Ramos (cell line): ENCODE measurements around the gene DMRT1.
"Not testable (repeated sequence)": the region's sequence is repeated elsewhere in the genome, so short reads cannot be mapped to it uniquely, and the experiment has no call there.

Source experiments
- in situ Hi-C: fragments of 300-500 bp; cut with MboI; formaldehyde crosslinking; loops from one replicate; pipeline ENCODE4 v1.14.3; 2022; ENCODE audit warnings: low sequenced_read_pairs; ENCODE audit not compliant: unreplicated experiment

The DMRT1 gene

DNA sequence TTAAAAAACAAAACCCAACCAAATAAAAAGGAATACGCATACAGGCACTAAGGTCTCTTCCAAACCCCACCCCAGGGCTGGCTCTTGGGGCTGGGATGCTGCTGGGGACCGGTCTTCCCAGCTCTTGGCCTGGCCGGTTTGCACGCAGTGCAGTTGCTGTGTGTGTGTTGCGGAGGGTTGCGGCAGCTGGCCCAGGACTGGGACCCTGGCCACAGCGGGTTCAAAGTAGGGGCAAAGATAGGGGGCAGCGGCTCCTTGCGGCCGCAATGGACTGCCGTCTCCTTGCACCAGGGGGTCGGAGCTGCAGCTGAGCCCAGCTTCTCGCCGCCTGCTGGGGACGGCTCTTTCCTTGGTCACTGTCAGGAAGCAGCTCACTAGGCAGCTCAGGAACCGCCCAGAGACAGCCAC, 140.0 kb downstream of the DMRT1 start:
- in situ Hi-C loops: no loop called here

DNA sequence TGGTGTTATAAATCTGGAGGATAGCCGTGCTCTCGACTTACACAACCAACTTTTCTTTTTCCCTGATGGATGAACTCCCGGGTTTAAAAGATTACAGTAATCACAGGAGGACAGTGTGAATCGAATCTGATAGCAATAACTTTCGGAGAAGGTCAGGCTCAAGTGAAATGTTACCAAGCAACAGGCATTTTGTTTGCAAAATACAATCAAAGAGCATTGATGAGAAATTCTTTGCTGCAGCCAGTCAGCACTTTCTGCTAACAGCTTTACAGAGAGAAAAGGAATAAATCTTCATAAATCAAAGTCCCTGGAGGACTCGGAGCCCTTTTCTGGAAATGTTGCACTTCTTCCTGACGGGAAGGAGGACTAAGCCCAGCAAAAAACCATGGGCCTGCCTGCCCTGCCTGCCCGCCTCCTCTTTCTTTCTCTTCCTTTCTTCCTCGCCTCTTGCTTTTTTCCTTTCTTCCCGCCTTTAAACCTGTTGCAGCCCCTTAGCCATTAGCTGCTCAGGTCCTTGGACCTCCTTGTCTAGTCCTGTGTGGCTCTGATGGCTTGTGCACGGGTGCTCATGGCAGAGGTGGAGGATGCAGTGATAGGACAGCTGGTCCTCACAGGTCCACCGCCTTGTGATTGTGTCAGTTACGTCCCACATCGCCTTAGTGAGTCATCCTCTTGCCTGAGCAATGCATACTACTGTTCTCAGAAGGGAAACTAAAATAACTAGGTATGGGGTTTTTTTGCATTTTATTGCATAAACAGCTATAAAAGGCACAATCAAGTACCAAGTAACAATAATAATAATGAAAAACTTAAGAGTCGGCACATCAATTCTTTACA, 141.1 kb downstream of the DMRT1 start:
- in situ Hi-C loops: no loop called here

DNA sequence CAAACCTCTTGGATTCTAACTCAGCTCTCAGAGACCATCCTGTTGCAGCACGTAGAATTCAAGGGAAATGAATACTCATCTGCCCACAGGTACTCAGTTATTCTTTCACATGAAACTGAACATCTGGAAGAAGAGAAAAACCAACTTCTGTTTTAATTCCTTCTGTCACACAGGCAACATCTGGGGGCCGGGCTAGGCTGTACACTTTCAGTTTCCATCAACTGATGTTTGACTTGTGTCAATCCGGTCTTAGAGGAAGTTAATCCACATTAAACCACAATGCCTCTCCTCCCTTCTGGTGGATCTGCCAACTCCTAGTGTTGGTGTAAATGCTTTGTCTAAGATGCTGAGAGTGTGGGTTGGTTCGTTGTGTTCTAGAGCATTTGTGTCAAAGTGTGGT, 152.5 kb downstream of the DMRT1 start:
- in situ Hi-C loops: no loop called here

DNA sequence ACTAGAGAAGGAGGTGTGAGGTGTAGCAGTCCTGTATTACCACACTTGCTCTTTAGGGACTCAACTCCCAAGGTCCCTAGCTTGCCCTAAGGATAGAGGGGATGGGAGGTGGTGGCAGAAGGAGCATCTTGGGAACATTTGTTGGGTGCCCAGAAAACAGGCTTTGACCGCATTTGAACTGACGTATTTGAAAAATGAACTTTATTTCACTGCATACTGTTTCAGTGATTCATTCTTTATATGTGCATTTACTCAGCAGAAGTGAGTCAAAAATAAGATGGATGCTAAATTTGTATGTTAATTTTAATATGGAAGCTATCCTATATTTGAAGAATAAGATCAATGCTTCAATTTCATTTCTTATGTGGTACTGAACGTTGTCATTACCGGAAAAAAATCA, 153.7 kb downstream of the DMRT1 start:
- in situ Hi-C loops: no loop called here

DNA sequence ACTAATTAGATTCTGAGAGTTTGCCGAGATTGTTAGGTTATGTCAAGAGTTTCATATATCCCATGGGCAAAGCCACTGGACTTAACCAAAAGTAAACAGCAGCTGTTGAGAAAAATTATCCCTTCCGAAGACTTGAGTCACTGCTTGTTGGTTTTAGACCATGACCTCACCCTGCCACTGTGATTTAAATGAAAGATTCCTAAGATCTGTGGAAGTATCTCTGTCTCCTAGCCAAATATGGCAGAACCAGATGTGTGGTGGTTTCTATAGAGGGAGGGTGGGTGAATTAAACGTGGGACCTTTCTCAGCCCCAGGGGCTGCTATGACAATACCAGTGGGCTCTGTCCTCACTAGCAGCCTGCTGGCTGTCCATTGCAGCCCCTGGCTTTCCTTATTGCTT, 154.3 kb downstream of the DMRT1 start:
- in situ Hi-C loops: no loop called here

DNA sequence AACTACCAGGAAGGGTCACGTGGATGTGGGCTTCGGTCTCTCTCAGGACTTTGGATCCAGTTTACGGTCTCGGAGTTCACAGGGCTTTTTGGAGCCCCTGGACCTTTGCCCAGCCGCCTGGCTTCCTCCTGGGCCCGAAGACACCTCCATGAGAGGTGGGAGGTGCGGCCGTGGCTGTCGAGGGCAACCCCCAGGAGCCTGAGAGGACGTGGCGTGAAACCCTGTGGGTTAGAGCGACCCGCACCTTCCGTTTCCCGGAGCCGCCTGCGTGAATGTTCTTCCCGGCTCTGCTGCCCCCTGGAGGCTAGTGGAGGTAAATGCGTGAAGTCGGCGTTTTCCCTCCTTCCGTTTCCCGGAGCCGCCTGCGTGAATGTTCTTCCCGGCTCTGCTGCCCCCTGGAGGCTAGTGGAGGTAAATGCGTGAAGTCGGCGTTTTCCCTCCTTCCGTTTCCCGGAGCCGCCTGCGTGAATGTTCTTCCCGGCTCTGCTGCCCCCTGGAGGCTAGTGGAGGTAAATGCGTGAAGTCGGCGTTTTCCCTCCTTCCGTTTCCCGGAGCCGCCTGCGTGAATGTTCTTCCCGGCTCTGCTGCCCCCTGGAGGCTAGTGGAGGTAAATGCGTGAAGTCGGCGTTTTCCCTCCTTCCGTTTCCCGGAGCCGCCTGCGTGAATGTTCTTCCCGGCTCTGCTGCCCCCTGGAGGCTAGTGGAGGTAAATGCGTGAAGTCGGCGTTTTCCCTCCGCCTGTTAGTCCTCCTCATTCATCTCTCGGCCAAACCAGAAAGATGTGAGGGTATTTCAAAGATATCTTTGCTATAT, 157.0 kb downstream of the DMRT1 start:
- in situ Hi-C loops: not testable (repeated sequence)

DNA sequence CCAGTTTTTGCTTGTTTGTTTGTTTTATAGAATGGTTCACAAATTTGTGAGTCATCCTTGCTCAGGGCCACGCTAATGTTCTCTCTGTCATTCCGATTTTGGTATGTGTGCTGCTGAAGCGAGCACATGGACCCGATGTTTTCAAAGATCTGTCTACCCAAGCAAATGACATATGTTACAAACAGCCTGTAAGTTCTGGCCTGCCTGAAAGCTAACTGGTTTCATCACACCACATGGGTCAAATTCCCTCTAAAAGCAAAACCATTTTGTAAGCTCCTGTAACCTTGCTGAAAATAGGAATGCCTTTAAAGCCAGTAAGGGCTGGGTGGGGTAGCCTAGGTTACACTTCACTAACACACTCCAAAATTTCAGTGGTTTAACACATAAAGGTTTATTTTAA, 160.3 kb downstream of the DMRT1 start:
- in situ Hi-C loops: loop anchor here (5.0 to 25.0 kb wide), 2 partner anchors 110 to 390 kb away; no protein-coding TSS in a partner anchor

DNA sequence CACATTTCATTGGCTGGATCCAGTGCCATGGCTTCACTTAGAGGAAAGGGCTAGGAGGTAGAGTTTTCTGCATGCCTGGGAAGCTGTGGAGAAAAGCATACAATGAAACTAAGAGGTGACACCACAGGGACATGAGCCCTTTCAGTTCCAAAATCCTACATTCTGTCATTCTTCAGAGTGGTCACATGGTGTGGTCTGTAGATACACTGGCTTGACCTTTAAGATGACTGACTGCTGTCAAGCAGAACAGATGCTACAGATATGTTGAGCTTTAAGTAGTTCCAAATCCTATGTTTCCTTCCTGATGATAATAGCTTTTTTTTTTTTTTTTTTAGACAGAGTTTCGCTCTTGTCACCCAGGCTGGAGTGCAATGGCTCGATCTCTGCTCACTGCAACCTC, 161.2 kb downstream of the DMRT1 start:
- in situ Hi-C loops: loop anchor here (5.0 to 25.0 kb wide), 2 partner anchors 110 to 390 kb away; no protein-coding TSS in a partner anchor

DNA sequence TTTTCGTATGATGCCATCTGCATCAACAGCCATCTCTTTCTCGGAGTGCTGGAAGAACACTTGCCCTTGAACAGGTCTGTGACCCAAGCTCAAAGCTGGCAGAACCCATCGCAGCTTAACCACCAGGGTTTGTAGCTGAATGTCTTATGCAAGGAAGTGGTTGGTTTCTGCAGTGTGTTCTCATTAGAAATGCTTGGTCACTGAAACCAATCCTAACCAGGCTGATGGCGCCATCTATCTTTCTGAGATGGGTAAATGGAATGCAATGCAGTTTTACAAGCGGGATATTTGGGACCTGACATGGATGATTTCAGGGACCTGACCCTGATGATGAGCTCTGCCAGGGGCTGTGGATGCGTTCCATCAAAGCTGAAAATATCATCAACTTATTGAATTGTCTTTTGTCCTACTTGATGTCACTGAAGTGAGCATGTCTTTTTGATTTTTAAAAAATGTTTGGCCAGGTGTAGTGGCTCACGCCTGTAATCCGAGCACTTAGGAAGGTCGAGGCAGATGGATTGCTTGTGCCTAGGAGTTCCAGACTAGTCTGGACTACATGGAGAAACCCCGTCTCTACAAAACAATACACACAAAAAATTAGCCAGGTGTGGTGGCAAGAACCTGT, 163.7 kb downstream of the DMRT1 start:
- in situ Hi-C loops: loop anchor here (25.0 kb wide), 1 partner anchor 393 kb away; no protein-coding TSS in a partner anchor

DNA sequence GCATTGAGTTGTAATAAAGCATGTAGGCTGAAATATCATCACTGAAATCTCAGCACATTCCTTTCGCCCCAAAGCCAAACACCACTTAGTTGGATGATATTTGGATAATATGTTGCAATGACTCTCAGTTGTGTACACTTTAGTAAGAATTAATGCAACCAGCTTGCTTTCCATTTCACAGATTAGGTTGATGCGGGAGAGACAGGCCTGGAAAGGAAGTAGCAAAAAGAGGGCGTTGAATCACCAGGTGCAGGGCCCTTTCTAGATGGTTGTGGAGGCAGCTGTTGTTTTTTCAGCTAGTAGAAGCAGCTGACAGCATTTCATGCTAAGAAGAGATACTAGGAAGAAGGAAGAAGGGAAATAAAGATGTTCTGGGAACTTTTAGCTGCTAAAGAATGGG, 165.8 kb downstream of the DMRT1 start:
- in situ Hi-C loops: loop anchor here (25.0 kb wide), 1 partner anchor 395 kb away; no protein-coding TSS in a partner anchor

DNA sequence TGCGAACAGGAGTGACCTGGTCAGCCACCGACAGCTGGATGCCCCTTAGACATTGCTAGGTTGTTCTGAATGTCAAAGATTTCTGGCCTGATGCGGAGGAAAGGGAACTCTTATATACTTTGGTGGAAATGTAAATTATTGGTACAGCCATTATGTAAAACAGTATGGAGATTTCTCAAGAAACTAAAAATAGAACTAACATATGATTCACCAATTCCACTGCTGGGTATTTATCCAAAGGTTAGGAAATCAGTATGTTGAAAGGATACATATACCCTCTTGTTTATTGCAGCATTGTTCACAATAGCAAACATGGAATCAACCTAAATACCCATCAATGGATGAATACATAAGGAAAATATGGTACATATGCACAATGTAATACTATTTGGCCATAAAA, 166.7 kb downstream of the DMRT1 start:
- in situ Hi-C loops: loop anchor here (25.0 kb wide), 1 partner anchor 396 kb away; no protein-coding TSS in a partner anchor

DNA sequence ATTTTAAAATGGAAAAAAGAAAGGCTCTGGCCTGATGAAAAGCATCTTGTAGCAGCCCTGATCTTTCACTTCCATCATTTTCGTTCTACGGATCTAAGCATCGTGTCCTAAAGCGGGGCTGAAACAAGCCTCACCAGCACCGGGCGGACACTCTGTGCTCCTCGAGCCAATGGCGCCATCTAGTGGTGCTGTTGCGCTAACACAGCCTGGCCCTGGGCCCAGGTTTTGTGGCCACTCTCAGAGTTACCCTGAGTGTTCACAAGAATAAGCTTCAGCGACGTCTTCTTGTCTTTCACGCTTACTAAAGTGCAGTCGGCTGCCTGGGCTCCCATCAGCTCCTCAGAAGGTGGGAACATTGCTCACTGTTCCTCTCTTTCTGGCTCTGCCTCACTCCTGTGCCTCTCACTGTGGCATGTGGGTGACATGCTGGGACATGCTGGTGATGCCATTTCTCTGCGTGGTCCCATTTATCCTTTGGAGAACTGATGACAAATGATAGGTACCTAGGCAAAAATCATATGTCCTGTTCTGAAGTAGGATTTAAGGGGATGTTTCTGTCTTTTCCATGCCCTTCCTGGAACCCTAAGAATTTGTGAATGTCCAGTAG, 167.7 kb downstream of the DMRT1 start:
- in situ Hi-C loops: loop anchor here (25.0 kb wide), 1 partner anchor 397 kb away; no protein-coding TSS in a partner anchor

DNA sequence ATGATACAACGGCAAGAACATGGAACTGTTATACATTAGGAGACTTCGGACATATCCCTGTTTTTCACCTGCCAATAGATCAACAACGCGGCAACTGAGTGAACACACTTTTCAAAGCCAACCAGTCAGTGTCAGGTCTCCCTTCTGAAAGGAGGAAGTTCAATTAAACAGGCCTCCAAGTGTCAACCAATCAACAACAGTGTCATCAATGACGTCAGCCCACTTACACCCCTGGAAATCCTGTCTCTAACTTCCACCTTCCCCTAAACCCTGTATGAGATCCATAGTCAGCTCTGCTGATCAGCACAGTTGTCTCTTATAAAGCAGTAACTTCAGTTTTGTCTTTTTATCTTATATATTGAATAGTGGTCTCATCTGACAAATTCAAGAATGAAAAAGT, 171.5 kb downstream of the DMRT1 start:
- in situ Hi-C loops: loop anchor here (25.0 kb wide), 1 partner anchor 401 kb away; no protein-coding TSS in a partner anchor

DNA sequence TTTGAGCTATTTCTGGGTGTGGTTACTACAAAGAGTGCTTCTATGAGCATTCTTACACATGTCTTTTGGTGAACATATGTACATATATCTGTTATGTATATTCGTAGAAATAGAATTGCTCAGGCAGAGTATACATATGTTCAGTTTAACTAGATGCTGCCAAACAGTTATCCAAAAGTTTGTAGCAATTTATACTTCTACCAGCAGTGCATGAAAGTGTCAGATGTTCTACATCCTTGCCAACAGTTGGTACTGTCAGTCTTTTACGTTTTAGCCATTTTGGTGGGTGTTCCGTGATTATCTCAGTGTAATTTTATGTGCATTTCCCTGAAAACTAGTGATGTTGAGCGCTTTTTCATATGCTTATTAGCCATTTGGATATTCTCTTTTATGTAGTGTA, 172.7 kb downstream of the DMRT1 start:
- in situ Hi-C loops: loop anchor here (25.0 kb wide), 1 partner anchor 402 kb away; no protein-coding TSS in a partner anchor

DNA sequence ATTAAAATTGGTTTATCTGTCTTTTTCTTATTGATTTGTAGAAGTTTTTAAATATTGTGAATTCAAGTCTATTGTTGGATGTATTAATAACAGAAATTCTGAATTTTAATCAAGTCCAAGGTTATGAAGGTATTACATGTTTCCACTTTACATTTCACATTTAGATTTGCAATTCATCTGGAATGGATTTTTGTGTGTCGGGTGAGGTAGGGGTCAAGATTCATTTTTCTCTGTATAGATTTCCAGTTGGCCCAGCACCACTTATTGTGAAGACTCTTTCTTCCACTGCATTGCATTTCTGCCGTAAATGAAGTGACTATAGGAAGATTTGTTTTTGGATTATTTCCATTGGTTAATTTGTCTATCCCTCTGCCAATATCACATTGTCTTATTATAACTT, 173.1 kb downstream of the DMRT1 start:
- in situ Hi-C loops: loop anchor here (25.0 kb wide), 1 partner anchor 402 kb away; no protein-coding TSS in a partner anchor

DNA sequence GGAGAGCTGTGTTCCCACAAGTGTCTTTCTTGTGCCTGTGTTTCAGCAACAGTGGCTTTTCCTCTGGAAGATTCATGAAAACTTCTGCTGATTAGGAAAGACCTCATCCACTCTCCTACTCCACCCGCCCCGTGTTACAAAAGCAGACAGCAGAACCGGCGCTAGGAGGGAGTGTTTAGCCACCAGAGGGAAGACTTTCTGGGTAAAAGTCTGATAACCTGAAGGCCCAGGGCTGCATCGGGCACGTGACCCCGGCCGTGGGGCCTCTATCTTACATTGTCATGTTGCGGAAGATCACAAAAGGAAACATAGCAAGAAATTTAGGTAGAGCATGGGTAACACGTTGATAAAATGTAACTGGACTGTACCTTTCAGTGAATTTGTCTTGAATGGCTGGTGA, 176.6 kb downstream of the DMRT1 start:
- in situ Hi-C loops: loop anchor here (25.0 kb wide), 1 partner anchor 406 kb away; no protein-coding TSS in a partner anchor
